GM19193 (cell line): Measurements from ENCODE around the gene HOXD8.

Source experiments
- POLR2A ChIP-seq: IDR thresholded peaks from 4 replicates; pipeline ENCODE4 v1.6.1; 2011; ENCODE audit not compliant: insufficient read depth, insufficient read length; ENCODE audit errors: extremely low read depth

HOXD8 gene

DNA sequence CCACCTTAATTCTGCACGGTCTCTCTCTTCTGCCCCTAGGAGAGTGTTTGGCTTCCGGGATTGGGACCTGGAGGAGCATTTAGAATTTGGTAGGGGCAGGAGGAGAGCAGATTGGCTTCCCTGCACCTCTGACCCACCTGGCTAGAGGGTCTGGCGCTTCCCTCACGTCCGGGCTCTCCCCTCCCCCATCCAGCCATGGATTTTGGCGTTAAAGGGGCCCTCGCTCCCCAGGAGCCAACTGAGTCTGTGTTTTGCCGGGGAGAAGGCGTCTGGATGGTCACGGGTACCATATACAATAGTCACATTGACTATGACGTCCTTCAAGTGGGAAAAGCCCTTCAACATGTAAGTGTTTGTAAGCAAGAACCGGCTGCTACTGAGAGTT, 34.2 kb downstream of the HOXD8 start:
- TF ChIP-seq POLR2A, result no peak

DNA sequence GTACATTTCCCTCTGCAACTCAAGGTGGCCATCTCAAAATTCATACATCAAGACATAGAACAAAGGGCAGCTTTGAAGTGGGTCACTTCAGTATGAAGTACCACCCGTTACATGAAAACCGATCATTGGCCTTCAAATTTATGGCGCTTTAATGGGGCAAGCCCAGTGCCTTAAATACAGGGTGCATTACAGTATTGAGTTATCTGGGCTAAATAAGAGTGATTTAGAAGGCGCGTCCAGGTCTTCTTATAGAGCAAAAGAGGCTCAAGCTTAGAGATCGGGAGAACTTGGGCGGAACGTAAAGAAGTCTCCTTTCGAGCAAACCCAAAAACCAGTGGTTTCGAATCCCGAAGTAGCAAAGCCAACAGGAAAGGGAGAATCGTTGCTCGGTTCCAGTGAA, 34.7 kb downstream of the HOXD8 start:
- no peak for TF ChIP-seq POLR2A

DNA sequence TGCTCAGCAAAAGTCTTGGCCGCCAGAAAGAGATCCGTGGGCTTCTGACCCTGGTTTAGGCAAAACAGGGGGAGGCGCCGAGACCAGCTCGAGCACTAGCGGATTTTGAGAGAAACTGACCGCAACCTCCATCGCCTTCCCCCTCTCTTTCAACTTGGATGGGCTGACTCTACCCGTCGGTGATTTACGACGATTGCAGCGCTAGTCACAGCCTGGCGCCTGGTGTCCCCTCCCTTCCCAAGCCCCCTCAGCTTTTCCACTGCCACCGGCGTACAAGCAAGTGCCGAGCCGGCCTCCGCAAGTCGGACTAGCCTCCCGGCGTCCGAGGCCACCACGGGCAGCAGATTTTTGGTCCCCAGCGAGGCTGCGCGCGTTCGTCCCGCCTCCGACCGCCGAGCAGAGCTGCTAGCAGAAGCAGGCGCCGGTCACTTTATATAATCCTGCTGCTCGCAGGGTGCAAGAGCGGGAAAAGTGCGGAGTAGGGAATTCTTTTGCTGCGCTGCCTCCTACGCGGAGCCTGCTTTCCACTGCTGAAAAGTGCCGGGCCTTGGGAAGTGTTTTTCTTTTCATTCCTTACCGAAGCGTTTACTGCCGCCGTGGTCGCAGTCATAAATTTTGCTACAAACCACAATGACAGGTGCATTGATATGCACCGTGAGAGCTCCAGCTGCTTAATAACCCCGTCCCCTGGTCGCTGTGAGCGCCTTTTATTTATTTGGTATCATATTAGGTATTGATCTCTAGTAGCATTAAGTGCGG, 35.3 kb downstream of the HOXD8 start:
- no peak for TF ChIP-seq POLR2A

DNA sequence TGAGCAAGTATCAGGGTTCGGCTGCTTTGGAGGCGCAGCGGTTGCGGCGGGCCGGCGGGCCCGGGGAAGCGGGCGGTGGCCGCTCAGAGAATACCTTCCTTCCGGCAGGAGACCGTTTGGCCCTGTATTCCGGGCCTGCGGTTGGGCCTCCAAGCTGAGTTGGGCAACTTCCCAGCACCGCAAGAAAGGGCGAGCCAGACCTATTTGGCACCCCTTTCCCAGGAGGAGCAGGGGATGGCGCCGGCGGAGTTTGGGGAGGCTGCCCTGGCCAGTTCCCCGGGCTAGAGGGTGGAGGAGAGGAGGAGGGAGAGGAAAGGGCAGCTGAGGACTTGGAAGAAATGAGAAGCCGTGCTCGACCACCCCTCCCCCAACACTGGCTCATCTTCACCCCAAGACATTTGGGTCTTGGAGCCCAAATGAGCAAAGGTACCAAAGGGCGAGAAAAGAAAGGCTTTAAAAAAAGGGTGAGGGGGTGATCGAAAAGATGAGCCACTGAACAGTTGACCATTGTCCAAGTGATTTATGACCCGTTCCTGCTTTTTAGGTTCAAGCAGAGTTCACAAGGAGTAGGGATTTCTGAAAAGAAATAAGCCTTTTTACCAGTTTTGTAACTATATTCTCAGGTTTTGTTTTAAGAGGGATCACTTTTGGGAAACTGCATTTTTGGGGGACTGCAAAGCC, 36.0 kb downstream of the HOXD8 start:
- TF ChIP-seq POLR2A, result no peak

DNA sequence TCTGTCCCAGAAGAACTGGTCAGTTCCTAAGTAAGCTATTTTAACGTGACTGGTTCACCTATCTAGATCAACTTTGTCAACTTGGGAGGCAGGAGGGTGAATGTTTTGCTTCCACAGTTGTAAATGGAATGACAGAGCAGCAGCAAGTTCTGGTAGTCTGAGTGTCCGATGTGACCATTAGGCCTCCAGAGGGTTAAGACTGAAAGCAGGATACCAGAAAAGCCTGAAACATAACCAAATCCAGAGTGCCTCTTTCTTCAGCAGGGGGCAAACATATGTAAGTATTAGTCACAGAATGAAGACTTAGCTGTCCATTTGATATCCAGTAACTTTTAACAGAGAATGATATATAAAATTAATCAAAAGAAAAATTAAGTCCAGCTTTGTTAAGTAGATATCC, 36.8 kb downstream of the HOXD8 start:
- no peak for TF ChIP-seq POLR2A

DNA sequence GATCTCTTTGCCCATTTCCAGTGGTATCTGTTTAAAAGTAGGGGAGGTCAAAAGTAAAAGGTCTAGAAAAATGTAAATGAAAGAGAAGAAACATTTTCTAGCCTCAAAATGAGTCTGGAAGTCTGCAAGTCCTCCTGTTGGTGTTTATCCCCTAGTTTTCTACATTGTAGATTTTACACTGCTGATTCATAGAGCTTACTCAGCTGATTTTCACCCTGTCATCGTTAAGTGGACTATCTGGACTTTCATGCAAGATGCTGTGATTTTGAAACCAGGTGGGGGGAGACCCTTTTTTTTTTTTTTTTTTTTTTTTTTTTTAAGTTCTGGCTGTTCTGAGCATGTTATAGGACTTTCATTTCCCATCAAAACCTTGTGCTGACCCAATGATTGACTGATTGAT, 37.9 kb downstream of the HOXD8 start:
- TF ChIP-seq POLR2A, result no peak

DNA sequence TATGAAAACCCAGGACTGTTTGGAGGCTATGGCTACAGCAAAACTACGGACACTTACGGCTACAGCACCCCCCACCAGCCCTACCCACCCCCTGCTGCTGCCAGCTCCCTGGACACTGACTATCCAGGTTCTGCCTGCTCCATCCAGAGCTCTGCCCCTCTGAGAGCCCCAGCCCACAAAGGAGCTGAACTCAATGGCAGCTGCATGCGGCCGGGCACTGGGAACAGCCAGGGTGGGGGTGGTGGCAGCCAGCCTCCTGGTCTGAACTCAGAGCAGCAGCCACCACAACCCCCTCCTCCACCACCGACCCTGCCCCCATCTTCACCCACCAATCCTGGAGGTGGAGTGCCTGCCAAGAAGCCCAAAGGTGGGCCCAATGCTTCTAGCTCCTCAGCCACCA, 39.7 kb downstream of the HOXD8 start:
- no peak for TF ChIP-seq POLR2A

DNA sequence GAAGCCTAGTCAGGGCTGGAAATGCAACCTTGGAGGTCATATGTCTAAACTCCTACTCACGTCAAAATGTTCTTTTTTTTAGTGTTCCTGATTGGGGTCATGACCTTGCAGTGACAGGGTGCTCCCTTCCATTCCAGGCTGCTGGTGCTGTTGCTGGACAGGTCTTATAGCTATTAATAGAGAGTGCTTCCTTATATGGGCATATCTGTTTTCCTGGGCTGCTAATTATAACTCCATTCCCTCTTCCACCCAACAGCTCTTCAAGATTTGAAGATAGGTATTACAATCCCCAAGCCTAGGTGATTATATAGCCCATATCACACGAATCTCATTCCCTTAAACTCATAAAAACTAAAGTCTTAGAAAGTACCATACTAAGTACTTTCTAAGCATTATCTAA, 40.2 kb downstream of the HOXD8 start:
- no peak for TF ChIP-seq POLR2A

DNA sequence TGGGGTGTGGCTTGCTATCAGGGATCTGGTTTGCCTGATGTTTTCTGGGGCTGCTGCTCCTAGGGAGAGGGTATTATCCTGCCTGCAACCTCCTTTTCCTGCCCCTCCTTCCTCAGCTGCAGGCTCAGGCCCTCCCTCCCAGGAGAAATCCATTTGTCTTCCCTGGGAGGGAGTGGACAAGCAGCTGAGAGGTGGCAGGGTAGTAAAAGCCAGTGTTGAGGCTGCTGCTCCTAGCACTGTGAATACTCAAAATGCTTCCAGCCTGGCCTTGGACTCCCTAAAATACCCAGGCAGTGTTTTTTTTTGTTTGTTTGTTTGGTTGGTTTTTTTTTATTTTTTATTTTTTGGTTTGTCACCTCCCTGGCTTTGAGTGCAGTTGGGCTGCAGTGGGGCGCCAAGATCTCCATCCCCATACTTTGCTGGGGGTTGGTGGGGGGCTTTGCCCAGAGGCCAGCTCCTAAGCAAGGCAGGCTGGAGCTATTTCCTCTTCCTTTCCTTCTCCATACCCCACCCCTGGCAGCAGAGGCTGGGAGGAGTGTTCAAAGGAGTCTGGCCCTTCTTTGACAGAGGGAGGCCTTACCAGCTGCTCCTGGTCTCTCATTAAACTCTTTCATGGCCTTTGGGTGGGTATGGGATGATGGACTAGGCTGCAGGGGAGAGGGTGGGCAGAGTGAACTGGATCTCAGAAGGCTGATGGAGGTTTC, 41.2 kb downstream of the HOXD8 start:
- TF ChIP-seq POLR2A, result no peak

DNA sequence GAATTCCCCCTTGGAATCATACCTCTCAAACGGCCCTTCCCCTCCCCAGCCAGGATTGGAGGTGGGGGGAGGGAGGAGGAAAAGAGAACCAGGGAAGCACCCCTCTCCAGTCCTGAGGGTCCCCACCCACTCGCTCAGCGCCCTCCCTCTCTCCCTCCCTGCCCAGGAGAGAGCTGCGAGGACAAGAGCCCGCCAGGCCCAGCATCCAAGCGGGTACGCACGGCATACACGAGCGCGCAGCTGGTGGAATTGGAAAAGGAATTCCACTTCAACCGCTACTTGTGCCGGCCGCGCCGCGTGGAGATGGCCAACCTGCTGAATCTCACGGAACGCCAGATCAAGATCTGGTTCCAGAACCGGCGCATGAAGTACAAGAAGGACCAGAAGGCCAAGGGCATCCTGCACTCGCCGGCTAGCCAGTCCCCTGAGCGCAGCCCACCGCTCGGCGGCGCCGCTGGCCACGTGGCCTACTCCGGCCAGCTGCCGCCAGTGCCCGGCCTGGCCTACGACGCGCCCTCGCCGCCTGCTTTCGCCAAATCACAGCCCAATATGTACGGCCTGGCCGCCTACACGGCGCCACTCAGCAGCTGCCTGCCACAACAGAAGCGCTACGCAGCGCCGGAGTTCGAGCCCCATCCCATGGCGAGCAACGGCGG, 42.0 kb downstream of the HOXD8 start:
- no peak for TF ChIP-seq POLR2A

DNA sequence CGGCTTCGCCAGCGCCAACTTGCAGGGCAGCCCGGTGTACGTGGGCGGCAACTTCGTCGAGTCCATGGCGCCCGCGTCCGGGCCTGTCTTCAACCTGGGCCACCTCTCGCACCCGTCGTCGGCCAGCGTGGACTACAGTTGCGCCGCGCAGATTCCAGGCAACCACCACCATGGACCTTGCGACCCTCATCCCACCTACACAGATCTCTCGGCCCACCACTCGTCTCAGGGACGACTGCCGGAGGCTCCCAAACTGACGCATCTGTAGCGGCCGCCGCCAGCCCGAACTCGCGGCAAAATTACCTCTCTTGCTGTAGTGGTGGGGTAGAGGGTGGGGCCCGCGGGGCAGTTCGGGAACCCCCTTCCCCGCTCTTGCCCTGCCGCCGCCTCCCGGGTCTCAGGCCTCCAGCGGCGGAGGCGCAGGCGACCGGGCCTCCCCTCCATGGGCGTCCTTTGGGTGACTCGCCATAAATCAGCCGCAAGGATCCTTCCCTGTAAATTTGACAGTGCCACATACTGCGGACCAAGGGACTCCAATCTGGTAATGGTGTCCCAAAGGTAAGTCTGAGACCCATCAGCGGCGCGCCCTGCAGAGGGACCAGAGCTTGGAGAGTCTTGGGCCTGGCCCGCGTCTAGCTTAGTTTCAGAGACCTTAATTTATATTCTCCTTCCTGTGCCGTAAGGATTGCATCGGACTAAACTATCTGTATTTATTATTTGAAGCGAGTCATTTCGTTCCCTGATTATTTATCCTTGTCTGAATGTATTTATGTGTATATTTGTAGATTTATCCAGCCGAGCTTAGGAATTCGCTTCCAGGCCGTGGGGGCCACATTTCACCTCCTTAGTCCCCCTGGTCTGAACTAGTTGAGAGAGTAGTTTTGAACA, 42.7 kb downstream of the HOXD8 start:
- TF ChIP-seq POLR2A, result no peak

DNA sequence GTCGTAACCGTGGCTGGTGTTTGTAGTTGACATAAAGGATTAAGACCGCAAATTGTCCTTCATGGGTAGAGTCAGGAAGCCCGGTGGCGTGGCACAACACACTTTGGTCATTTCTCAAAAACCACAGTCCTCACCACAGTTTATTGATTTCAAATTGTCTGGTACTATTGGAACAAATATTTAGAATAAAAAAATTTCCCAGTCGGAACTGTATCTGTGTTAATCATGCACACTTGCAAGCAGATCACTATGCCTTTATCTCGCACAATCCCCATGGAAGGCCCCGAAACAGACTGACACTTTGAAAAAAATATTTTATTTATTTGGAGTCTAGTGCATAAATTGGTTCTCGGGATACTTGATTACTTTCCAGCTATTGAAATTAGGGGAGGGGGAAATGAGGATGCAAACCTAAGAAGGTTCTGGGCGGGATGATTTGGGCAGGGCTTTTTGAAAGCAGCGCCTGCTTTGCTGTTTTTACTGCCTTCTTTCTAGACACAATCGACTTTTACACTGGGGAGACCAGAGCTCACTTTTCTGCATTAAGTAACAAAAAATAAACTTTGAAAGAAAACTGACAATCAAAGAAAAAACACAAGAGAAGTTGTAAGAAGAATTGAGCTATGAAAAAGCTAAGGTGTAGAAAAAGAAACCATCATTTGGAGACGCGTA, 43.5 kb downstream of the HOXD8 start:
- no peak for TF ChIP-seq POLR2A

DNA sequence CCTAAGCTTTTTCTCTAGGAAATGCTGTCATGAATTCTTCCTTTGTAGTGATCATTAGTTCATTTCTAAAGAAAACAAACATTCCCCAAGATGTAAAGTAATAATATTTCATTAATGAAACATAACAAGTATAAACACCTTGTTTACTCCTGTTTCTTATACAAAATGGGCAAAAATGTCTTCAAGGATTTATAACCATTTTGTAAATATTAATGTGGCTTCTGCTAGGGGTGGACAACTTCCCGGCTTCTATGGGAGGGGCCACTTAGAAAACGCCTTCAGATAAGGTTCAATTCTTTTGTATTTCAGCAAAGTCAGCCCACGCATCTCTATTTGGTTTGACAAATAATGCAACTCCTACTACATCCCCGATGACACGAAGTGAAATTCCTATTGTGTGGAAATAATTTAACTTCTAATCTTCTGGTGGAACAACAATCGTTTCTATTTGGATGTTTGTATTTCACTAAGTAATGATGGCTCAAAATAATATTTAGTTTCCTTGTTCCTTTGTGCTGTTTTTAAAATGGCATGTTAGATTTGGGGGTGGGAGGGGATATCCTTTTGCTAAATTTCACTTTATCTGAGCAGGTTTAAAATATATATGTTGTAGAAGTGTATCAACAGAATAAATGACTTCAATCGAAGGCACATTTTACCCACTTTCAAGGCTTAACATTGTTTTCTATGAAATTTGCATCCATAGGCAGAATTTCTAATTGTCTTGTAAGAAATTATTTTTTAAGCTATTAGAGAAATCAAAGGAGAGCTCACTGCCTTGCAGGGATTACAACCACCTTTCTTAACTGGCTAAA, 44.3 kb downstream of the HOXD8 start:
- no peak for TF ChIP-seq POLR2A
